HG03095 (cell line): ENCODE results near the gene SNORC.

ENCODE experiments used
- ATAC-seq: cut with Tn5 transposase; IDR thresholded peaks from one replicate; pipeline ENCODE4 v1.9.1; 2021; ENCODE audit warnings: moderate library complexity; ENCODE audit not compliant: unreplicated experiment

SNORC gene

DNA sequence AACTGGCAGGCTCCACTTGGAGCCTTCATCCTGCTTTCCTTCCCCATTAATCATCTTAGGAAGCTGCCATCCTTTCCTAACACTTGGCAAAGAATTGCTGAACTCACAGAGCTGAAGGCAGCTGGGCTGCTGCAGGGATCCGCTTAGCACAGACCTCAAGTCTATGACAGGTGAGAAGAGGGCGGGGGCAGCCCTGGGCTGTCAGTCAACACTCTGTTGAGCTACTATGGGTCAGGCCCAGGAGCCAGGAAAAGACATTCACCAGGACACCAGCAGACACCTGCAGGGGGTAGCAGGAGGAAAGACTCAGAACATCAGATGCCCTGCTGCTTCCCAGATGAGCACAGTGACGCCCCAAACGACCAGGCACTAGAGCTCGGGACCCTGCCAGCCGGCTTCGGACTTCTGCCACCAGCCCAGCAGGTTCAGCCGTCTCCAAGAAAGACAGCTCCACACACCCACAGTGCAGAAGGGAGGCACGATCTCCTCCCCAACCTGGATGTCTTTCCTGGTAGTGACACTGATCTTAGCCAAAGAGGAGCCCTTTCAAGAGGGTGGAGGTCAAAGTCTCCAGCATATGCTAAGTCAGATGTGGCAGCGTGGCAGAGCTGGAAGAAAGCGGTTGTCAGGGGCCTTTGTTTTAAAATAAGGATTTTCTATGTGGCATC lies 55.2 kb downstream of the SNORC start:
- ATAC-seq, result no peak

DNA sequence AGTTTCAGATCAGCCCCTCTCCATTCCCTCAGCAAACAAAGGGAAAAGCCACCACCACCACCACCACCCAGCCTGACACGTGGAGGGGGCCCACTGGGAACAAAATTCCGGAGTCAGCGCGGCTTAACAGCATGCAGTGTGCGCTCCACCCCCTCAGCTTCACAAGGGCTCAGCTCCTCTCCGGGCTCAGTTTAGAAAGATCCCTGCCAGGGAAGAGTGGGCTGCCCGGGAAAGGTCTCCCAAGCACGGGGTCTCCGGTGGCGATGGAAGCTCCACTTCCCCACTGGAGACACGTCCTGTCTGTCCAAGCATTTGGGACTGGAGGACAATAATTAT lies 55.7 kb downstream of the SNORC start:
- no peak for ATAC-seq

DNA sequence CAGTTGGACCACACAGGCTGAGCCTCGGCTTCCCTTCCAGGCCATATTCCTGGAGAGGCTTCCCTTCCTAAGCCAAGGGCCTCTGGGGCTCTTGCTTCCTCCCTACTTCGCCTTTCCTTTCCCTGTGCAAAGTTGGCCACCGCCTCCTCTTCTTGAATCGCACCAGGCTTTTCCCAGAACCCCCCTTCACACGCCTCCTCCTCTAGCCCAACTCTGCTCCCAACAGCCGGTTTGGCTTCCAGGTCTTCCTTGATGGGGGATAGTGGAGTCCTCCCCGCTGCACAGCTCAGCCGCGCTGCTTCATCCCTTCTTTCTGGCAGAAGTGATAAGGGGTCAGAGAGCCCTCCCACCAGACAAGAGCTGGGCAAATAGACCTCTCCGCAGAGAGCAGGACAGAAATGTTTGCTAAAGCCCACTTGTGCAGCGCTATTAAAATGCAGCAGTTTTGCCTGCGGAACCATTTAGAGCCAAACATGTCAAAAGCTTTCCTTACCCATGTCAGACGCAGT lies 56.4 kb downstream of the SNORC start:
- ATAC-seq, result no peak

DNA sequence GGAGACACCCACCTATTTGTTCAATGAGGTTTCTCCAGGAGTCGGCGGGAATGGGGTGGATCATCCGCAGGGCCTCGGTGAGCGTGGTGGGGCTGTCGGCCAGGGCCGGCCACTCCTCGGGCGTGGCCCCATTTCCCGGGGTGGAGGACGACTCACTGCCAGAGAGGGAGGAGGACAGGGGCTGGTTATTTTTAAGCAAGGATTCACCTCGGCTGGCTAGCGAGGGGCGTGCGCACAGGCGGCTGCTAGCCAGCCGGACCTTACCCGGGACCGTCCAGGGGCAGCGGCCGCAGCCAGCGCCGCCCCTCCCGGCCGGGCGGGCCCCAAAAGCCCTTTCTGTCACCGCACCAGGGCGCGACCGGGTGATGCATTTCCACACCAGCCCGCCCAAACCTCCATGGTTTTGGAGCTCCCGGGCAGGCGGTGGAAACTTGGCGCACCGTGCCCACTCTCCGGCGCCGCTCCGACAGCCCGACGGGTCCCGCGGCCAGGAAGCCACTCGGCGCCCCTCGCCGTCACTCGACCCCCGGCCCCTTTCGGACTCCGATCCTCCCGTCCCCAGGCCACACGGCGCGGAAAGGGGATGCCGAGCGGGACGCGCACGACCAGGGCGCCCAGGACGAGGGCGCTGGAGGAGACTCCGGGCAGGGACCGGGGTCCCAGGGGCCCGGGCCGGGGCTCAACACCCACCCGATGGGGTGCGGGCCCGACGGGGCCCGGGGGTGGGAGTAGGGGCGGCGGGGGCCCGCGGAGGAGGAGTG lies 57.1 kb downstream of the SNORC start:
- no peak for ATAC-seq

DNA sequence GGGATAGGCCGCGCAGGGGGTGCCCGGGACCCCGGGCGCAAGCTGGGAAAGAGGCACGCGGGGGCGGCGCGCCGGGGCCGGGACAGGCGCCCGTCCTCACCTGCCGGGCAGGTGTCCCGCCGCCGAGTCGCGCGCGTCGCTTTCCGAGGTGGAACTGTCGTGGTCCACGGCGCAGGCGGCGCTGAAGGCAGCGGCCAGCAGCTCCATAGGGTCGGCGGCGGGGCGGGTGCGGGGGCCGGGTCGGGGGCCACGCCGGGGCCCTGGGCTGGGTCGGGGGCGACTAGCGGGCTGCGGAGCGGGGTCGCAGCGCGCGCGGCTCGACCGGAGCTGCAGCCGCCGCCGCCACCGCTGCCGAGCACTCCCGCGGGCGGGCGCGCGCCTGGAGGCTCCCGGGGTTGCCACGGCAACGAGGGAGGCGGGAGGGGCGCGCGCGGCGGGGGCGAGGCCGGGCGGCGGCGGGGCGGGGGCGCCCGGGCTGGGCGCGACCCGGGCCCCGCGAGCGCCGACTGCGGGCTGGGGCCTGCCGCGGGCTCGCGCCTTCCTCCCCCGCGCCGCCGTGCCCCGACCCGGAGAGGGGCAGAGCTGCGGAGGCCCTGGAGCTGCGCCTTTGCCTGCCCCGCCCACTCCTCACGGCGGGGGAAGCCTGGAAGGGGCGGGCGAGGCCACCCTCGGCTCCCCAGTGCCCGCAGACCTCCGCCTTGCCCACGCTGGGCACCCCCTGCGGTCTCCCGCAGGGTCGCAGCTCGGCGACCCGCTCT lies 57.9 kb downstream of the SNORC start:
- no peak for ATAC-seq
